Measurements from ENCODE around the gene RPS24. TPM values are rescaled to one million over a fixed set of nuclear protein-coding genes. Genes with fewer than 3 reads are reported as not detected.
"Not testable (repeated sequence)": the region's sequence is repeated elsewhere in the genome, so short reads cannot be mapped to it uniquely, and the experiment has no call there.

RPS24 gene
- total RNA-seq, 1 experiment from 2014 or later, result 2,723 TPM

DNA sequence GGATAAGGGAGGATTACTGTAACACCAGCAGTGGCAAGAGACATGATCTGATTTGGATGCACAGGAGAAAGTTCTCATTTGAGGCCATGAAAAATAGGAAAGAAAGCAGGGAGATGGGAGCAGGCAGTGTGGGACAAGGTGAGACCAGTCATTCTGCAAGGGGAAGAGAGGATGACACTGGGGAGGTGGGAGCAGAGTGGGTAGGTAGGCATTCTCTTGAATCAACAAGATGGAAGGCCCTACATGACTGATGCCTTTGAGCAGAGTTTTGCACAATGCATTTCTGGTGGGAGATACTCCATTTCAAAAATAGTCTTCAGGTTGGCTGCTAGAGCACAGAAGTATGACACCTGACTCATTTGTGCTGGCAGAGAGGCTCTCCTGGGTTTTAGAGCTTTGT is 10.5 kb downstream of the RPS24 start:
- no peak for DNase-seq (ENCODE audit: low read depth)
- in situ Hi-C loops (cut with HindIII; ENCODE audit: low pct_unique_long_range_greater_than_20kb, low sequenced_read_pairs), result no loop called here

DNA sequence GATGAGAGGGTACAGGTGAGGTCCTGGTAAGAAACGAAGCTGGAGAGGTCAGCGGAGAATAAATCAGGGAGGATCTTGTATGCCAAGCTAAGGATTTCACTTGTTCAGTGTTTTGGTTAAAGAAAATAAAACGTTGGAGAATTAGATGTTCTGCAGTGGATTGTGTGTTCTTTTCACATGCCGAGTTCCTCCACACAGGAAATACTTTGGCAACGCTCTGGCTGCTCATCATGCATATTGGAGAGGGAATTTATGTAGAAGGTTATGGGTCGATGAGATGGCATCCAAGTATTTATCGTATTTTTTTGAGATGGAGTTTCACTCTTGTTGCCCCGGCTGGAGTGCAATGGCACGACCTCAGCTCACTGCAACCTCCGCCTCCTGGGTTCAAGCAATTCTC is 11.0 kb downstream of the RPS24 start:
- in situ Hi-C loops (cut with HindIII; ENCODE audit: low pct_unique_long_range_greater_than_20kb, low sequenced_read_pairs), result no loop called here
- no peak for DNase-seq (ENCODE audit: low read depth)

DNA sequence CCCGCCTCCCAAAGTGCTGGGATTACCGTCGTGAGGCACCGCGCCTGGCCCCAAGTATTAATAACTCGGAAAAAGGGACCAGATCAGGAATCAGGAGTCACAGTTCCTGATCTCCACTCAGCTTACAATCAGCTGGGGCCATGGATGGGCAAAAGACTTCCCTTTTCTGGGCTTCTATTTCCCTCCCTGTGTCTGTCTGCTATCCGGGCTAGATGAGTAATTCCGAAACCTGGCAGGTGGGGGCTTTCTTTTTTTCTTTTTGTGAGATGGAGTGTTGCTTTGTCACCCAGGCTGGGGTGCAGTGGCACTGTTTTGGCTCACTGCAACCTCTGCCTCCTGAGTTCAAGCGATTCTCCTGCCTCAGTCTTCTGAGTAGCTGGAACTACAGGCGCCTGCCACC is 11.6 kb downstream of the RPS24 start:
- DNase-seq (ENCODE audit: low read depth), result no peak
- in situ Hi-C loops (cut with HindIII; ENCODE audit: low pct_unique_long_range_greater_than_20kb, low sequenced_read_pairs), result no loop called here

DNA sequence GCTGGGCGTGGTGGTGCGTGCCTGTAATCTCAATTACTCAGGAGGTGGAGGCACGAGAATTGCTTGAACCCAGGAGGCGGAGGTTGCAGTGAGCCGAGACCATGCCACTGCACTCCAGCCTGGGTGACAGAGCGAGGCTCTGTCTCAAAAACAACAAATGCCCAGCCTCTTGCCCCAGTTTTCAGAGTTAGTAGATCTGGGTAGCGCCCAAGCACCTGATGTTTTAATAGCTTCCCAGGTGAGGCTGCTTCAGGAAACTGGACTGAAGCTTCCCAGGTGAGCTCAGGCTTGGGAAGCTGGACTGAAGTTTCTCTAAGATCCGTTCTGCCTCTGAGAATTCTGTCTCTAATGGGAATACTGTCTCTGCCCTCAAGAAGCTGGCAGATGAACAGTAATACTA is 12.2 kb downstream of the RPS24 start:
- no peak for DNase-seq (ENCODE audit: low read depth)
- in situ Hi-C loops (cut with HindIII; ENCODE audit: low pct_unique_long_range_greater_than_20kb, low sequenced_read_pairs), result no loop called here

DNA sequence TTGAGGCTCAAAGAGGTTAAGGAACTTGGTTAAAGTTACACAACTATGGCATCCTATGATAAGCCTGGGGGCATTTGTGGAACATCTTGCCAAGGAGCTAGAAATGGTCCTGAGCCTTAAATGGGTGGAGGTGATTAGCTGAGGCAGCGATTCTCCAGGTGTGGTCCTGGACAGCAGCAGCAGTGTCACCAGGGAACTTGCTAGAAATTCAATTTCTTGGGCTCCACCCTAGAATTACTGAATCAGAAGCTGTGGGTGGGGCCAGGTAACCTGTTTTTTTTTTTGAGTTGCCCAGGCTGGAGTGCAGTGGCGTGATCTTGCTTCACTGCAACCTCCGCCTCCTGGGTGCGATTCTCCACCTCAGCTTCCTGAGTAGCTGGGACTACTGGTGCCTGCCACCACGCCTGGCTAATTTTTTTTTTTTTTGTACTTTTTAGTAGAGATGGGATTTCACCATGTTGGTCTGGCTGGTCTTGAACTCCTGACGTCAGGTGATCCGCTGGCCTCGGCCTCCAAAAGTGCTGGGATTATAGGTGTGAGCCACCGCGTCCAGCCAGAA is 13.1 kb downstream of the RPS24 start:
- in situ Hi-C loops (cut with HindIII; ENCODE audit: low pct_unique_long_range_greater_than_20kb, low sequenced_read_pairs), result no loop called here
- DNase-seq (ENCODE audit: low read depth), result no peak

DNA sequence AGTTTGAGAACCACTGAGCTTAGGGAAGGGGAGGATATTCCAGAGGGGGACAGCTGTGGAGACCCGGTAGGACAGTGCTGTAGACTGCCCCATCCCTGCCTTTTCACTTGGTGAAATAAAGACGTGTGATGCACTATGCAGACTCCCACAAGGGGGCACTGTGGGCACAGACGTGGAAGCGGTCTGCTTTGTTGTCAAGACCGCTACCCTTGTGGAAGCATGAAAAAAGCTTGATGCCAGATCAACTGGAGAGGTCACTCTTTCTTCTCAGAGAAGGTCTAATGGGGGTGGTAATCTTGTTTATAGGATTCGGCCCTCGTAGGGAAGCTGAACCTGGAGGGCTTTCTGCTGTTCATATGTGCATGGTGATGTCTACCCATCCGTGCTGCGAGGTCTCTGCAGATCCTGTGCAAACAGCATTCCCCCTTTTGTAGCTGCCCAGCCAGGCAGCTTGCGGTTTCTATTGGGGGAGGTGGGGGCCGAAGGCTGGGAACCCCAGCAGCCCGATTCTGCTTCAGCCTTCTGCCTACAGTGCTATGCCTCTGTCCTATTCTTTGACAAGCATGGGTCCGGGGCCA is 13.7 kb downstream of the RPS24 start:
- in situ Hi-C loops (cut with HindIII; ENCODE audit: low pct_unique_long_range_greater_than_20kb, low sequenced_read_pairs), result no loop called here
- peak; percentile 69 for DNase-seq (ENCODE audit: low read depth)

DNA sequence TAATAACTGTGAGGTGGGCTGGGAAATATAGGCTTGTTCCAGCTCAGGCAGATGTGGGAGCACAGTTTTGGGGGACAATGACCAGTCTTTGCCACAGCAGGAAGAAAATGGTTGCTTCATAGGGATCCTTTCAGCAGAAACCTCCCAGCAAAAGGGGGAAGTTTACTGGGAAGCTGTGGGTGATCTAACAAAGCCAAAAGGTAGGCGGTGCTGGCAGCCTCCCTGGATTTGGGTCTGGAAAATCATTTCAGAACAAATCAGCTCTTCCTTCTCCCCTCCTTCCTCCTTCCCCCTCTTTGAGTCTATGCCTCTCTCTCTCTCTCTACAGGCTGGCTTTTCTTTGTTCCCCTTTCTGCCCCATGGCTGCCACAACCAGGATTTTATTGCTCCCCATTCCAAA is 16.2 kb downstream of the RPS24 start:
- in situ Hi-C loops (cut with HindIII; ENCODE audit: low pct_unique_long_range_greater_than_20kb, low sequenced_read_pairs), result no loop called here
- no peak for DNase-seq (ENCODE audit: low read depth)

DNA sequence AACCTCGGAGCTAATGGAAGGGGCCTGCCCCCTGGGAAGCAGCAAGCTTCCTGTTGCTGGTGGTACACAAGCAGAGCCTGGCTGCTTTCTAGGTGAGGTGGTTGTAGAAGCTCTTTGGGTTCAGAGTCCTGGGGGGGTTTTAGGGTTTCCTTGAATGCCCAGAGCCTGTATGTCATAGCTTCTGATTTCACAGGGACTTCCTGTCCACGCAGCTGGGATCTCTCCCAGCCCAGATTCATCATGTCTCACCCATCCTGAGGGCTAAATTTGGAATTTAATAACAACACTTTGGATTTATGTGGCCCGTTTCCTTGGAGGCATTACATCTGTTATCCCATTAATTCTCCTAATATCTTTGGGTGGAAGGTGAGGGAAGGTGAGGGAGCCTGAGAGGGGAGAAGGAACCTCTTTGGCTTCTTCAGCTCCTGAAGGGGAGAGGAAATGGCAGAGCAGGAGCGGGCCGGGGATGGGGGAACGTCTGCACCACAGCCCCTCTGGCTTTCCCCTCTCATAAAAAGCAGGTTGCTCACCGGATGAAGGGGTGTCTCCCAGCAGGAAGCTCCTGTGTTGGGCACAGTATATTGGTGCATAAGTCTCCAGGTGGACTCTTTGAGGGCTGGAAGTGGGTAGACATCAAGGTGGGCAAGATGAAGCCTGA is 19.7 kb downstream of the RPS24 start:
- DNase-seq (ENCODE audit: low read depth), result no peak
- in situ Hi-C loops (cut with HindIII; ENCODE audit: low pct_unique_long_range_greater_than_20kb, low sequenced_read_pairs), result no loop called here

DNA sequence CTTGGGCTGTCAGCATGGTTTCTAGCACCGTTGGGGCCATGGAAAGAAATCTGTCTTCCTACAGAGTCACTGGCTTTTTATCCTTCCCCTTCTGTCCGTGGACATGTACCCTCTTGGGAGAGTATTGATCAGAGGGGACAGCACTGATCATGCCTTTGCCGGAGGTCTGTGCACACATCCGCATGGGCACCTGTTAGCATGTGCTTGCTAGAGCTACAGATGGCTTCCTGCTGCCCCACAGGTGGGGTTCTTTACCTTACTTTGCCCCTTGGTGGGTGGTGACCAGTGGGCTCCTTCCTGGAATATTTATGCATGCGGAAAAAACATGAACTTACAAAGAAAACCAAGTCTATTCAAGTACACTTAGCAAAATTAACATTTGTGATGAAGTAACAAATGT is 24.9 kb downstream of the RPS24 start:
- DNase-seq (ENCODE audit: low read depth), result no peak
- in situ Hi-C loops (cut with HindIII; ENCODE audit: low pct_unique_long_range_greater_than_20kb, low sequenced_read_pairs), result no loop called here

DNA sequence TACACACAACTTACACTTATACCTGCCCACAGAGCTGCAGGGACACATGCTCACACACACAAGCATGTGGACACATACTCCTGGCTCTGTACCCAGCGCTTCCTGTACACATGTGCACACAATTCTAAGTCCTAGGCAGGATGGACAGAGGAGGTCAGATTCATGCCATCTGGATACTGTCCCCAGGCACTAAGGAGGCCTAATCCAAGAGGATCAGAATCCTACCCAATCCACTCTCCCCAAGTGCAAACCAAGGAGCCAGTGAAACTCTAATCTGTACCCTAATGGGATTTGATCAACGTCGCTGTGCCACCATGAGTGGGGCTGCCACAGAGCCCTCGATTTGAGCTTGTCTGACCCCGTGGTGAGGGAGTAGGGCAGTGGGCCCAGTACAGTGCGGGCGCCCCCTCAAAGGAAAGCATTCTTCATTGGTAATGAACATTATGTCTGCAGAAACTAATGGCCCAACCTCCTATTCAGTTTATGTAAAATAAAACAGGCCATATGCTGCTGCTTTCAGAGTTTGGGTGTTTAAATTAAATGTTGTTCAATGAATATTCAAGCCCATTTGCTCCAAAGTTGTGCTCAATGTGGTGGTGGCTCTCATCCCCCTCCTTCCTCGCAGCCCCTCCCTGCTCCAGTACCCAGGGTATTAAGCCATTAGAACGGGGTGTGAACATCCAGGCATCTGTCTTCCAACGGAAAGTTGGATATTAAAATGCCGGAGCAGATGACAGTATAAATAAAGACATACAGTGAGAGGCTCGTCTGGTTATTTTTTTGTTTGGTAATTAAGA is 26.4 kb downstream of the RPS24 start:
- no peak for DNase-seq (ENCODE audit: low read depth)
- in situ Hi-C loops (cut with HindIII; ENCODE audit: low pct_unique_long_range_greater_than_20kb, low sequenced_read_pairs), result no loop called here

DNA sequence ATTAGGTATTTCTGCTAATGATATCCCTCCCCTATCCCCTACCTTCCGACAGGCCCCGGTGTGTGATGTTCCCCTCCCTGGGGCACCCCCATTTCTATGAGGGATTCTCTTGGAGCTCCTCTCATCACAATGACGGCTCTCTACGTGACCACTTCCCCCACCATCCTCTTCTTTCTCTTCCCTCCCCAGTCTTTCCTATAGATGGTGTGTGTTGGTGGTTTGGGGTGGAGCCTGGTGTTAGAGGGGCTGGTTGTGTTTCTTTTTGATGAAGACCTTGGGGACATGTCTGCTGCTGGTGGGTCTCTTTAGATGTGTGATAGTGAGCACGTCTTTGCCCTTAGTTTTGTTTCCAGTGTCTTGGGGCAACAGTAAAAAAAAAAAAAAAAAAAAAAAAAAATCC is 28.6 kb downstream of the RPS24 start:
- in situ Hi-C loops (cut with HindIII; ENCODE audit: low pct_unique_long_range_greater_than_20kb, low sequenced_read_pairs), result no loop called here
- DNase-seq (ENCODE audit: low read depth), result no peak

DNA sequence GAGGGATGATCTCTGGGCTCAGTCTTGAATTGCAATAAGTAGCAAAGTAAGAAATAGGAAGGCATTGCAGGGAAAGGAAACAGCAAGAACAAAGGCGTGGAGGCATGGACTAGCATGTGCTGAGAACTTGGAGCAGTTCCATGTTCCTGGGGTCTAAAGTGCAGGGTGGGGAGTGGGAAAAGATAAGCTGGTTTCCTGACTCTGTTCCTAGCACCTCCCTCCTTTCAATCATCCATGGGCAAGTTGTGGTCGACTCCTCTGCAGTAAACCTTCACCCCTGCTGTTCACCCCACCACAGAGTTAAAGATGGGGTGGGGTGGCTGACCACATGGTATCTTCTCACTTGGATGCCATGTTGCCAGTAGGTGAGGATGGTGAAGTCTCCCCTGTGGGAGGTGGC is 29.6 kb downstream of the RPS24 start:
- DNase-seq (ENCODE audit: low read depth), result no peak
- in situ Hi-C loops (cut with HindIII; ENCODE audit: low pct_unique_long_range_greater_than_20kb, low sequenced_read_pairs), result no loop called here

DNA sequence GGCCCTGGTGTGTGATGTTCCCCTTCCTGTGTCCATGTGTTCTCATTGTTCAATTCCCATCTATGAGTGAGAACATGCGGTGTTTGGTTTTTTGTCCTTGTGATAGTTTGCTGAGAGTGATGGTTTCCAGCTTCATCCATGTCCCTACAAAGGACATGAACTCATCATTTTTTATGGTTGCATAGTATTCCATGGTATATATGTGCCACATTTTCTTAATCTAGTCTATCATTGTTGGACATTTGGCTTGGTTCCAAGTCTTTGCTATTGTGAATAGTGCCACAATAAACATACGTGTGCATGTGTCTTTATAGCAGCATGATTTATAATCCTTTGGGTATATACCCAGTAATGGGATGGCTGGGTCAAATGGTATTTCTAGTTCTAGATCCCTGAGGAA is 31.3 kb downstream of the RPS24 start:
- DNase-seq (ENCODE audit: low read depth); in situ Hi-C loops (cut with HindIII; ENCODE audit: low pct_unique_long_range_greater_than_20kb, low sequenced_read_pairs): not testable (repeated sequence)

DNA sequence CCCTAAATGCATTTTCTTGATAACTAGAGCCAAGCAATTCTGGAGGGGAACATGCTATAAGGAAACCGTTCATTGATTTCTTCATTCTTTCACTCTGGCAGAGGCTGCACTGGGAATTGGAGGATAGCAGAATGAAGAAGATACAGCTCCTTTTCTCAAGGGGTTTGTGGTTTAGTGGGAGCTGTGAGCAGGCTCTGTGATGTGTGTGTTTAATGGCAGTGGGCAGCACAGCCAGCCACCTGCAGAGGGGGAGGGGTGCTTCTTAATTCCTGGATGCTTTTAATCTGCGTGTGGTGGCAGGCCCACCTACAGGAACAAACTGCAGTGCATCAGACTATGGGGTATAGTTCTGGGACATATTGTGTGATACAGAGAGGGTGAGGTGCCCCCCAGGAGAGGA is 31.9 kb downstream of the RPS24 start:
- in situ Hi-C loops (cut with HindIII; ENCODE audit: low pct_unique_long_range_greater_than_20kb, low sequenced_read_pairs), result no loop called here
- DNase-seq (ENCODE audit: low read depth), result no peak

DNA sequence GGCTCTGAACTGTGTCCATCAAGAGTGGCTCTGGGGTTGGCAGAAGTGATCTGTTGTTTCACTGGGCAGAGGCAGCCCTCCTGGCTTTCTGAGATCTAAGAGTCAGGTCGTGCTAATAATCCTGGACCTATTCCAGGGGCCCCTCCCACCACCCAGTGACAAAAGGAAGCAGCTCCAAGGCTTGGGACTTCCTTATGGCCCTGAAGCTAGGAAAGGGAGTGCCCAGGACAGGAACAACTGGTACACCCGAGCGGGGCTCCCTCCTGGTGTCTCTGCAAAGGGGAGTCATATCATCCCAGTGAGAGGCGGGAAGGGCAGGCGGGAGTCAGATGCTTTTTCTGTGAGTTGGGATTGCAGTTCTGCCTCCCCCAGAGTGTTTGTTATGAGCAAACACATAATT is 32.3 kb downstream of the RPS24 start:
- in situ Hi-C loops (cut with HindIII; ENCODE audit: low pct_unique_long_range_greater_than_20kb, low sequenced_read_pairs), result no loop called here
- no peak for DNase-seq (ENCODE audit: low read depth)

DNA sequence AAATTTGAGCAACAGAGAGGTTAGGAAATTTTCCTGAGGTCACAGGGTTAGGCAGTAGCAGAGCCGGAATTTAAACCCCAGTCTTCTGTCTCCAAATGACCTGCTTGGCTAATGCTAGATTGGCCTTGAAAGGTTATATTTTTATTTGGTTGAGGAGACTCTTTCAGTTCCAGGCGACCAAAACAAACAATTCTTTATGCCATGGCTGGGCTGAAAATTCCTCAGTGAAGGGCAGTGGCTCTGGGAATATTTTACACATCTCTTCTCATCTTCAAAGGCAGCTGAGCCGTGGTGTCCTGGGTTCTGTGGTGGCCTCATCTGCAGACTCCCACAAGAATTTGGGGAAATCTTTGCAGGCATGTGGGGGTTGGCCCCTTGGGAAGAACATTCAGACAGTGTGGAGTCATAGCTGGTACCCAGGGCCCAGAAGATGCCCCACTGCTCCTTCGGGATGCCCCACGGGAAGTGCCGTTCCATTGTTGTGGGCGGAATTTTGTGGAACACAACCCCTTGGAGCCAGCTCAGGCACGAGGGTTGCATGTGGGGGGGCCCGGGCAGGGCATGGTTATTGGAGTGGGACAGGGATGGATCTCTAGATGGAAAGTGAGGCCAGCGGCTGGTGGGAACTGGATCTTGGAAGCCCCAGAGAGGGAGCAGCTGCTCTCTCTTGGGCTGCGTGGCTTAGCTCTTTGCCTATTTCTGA is 33.2 kb downstream of the RPS24 start:
- in situ Hi-C loops (cut with HindIII; ENCODE audit: low pct_unique_long_range_greater_than_20kb, low sequenced_read_pairs), result no loop called here
- no peak for DNase-seq (ENCODE audit: low read depth)

DNA sequence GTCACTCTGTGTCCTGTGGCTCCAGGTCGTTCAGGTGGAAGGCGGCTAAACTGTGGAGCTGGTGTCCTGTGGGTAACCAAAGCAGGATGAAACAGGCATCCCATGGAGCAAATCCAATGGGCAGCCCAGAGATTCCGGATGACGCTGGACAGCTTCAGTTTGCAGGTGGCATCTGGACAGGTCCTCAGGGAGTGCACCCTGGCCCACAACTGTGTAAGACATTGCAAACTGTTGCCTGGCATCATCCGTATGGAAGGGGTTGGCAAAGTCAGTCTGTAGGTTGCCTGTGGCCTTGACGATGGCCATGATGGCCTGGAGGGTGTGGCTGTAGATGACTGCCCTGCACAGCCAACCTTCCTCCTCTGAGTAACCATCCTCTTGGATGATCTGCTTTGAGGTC is 35.5 kb downstream of the RPS24 start:
- no peak for DNase-seq (ENCODE audit: low read depth)
- in situ Hi-C loops (cut with HindIII; ENCODE audit: low pct_unique_long_range_greater_than_20kb, low sequenced_read_pairs), result no loop called here

DNA sequence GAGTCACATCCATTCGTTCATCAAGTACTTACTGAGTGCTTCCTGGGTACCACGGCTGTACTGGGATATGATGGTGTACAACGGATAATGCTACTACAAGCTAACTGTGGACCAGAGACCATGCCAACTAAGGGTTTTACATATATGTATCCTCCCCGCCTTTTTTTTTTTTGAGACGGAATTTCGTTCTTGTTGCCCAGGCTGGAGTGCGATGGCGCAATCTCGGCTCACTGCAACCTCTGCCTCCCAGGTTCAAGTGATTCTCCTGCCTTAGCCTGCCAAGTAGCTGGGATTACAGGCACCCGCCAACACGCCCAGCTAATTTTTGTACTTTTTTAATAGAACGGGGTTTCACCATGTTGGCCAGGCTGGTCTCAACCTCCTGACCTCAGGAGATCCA is 36.4 kb downstream of the RPS24 start:
- in situ Hi-C loops (cut with HindIII; ENCODE audit: low pct_unique_long_range_greater_than_20kb, low sequenced_read_pairs); DNase-seq (ENCODE audit: low read depth): not testable (repeated sequence)

DNA sequence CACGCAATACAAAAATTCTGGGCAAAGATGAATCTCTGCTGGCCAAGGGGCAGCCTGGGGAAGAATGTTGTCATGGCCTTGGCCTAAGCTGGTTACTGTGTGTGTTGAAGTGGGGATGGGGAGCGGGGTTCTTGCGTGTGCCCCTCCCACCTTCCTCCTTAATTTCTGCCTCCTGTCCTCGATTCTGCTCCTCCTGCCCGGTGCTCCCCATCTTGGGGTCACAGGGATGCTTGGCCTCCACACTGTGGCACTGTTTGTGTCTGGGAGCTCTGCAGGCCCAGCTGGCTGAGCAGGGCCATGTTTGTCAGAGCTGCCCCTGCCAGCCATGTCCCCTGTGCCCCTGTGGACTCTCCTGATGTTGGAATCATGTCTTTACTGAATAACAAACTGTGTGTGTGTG is 37.1 kb downstream of the RPS24 start:
- no peak for DNase-seq (ENCODE audit: low read depth)
- in situ Hi-C loops (cut with HindIII; ENCODE audit: low pct_unique_long_range_greater_than_20kb, low sequenced_read_pairs), result no loop called here

All from Caki2 (cell line).